ENCODE results near the gene MRPL53. TPM values are rescaled to one million over a fixed set of nuclear protein-coding genes. Genes with fewer than 3 reads are reported as not detected.
"Not testable (repeated sequence)": the region's sequence is repeated elsewhere in the genome, so short reads cannot be mapped to it uniquely, and the experiment has no call there.

The MRPL53 gene
- total RNA-seq, 1 donor from 2014 or later, result 81.3 TPM

GRCh38 chr2:74481431-74481830 is 9.0 kb upstream of the MRPL53 start:
- Histone ChIP-seq H3K27me3 (ENCODE audit: low read depth) (no peaks in the 10 kb centered on the region), H3K27ac (peak overlapping the region; percentile 92), H3K36me3 (peaks cover 42% of the 10 kb centered on the region), H3K4me1 (peaks cover 41% of the 10 kb centered on the region), H3K4me3 (peak overlapping the region; percentile 98), H3K9me3 (no peaks in the 10 kb centered on the region)
- no peak for DNase-seq
- TF ChIP-seq CTCF (IDR thresholded peaks at IDR 0.05), result no peak
- no peak for ATAC-seq
- intact Hi-C loops (cut with DNase I), result no loop called here

DNA sequence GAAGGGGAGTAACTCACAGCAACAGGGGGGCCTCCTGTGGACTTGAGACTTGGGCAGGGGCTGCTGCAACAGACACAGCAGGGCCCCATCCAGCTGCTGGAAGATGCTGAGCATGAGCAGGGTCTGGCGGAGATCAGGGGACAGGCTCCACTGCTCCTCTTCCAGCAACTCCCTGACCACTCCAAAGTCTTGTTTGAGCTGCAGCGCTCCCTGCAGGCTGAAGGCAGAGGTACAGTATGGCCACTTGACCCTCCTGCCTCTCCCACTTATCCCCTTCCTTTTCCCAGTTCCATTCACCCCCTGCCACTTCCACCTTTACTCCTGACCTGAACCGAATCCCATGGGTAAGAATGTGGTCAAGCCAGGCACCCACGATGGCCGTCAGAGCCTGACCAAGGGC is 2.4 kb upstream of the MRPL53 start:
- intact Hi-C loops (cut with DNase I), result no loop called here
- no peaks in the 10 kb centered on the region for H3K27me3 ChIP-seq (ENCODE audit: low read depth)
- no peak overlapping the region for H3K27ac ChIP-seq
- H3K4me1 ChIP-seq, result peaks cover 29% of the 10 kb centered on the region
- TF ChIP-seq CTCF (IDR thresholded peaks at IDR 0.05), result no peak
- H3K9me3 ChIP-seq, result no peaks in the 10 kb centered on the region
- peaks cover 38% of the 10 kb centered on the region for H3K36me3 ChIP-seq
- no peak for ATAC-seq
- no peak overlapping the region for H3K4me3 ChIP-seq
- no peak for DNase-seq

DNA sequence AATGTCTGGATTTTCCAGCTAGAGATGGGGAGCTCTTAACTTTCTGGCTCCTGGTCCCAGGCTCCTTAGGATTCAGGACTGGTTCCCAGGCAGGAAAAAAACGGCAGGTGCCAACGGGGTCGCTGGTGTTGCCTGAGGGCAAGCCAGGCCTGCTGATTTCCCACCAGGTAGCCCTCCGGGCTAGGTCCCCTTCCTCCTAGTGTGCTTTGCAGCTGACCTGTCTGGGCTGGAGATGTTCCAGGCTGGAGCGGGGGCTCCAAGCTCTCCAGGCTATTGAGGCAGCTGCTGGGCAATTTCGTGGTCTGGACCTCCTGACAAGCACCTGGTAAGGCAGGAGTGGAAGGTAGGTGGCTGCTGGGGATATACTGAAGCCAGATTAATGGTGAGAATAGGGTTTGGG is 2.0 kb upstream of the MRPL53 start:
- intact Hi-C loops (cut with DNase I), result no loop called here
- no peak for ATAC-seq
- no peak overlapping the region for H3K4me3 ChIP-seq
- H3K27ac ChIP-seq, result no peak overlapping the region
- DNase-seq, result no peak
- H3K9me3 ChIP-seq, result no peaks in the 10 kb centered on the region
- no peaks in the 10 kb centered on the region for H3K27me3 ChIP-seq (ENCODE audit: low read depth)
- H3K36me3 ChIP-seq, result peaks cover 36% of the 10 kb centered on the region
- no peak for TF ChIP-seq CTCF (IDR thresholded peaks at IDR 0.05)
- H3K4me1 ChIP-seq, result peaks cover 29% of the 10 kb centered on the region

DNA sequence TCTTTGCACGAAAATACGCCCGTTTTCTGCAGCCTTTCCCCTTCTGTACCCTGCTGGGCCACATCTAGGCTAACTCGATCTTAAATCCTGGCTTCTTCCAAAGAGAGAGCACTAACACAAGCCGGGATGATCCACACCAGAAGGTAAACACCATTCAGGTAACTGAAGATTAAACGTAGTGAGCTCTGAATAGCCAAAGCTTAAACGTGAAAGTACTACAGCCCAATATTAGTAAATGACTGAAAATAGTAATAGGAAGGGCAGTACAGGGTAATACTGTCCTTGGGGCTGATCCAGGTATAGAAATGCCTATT is 422 bp upstream of the MRPL53 start:
- no peak for TF ChIP-seq CTCF (IDR thresholded peaks at IDR 0.05)
- intact Hi-C loops (cut with DNase I), result no loop called here
- Histone ChIP-seq H3K4me1 (peaks cover 29% of the 10 kb centered on the region), H3K4me3 (peak overlapping the region; percentile 81), H3K27ac (peak overlapping the region; percentile 88), H3K9me3 (no peaks in the 10 kb centered on the region), H3K27me3 (ENCODE audit: low read depth) (no peaks in the 10 kb centered on the region), H3K36me3 (peaks cover 30% of the 10 kb centered on the region)
- peak in 1 of 2 donors; percentile 3 for ATAC-seq
- no peak for DNase-seq

DNA sequence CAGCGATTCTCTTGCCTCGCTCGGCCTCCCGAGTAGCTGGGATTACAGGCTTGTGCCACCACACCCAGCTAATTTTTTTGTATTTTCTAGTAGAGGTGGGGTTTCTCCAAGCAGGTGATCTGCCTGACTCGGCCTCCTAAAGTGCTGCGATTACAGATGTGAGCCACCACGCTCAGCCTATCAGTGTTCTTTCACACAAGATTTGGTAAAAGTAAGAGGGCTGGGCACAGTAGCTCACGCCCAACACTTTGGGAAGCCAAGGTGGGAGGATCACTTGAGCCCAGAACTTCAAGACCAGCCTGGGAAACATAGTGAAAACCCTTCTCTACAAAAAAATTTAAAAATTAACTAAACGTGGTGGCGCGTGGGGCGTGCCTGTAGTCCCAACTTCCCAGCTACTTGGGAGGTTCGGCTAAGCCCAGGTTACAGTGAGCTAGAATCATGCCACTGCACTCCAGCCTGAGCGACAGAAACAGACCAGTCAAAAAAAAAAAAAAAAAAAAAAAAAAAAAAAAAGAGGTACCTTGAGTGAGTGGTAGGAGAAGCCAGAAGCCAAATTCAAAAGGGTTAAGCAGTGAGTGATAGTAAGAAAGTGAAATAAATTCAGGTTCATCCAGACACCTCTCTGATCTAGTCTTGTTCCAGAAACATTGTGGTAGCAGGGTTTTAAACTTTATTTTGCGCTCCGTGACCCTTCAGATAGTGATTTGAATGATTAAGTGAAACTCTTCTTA is 981 bp downstream of the MRPL53 start:
- ATAC-seq, result no peak
- H3K27me3 ChIP-seq (ENCODE audit: low read depth), result no peaks in the 10 kb centered on the region
- TF ChIP-seq CTCF (IDR thresholded peaks at IDR 0.05), result no peak
- H3K27ac ChIP-seq, result peak overlapping the region; percentile 88
- peak overlapping the region; percentile 81 for H3K4me3 ChIP-seq
- H3K4me1 ChIP-seq, result peaks cover 19% of the 10 kb centered on the region
- H3K36me3 ChIP-seq, result peaks cover 22% of the 10 kb centered on the region
- no peak for DNase-seq
- intact Hi-C loops (cut with DNase I), result no loop called here
- H3K9me3 ChIP-seq, result no peaks in the 10 kb centered on the region

DNA sequence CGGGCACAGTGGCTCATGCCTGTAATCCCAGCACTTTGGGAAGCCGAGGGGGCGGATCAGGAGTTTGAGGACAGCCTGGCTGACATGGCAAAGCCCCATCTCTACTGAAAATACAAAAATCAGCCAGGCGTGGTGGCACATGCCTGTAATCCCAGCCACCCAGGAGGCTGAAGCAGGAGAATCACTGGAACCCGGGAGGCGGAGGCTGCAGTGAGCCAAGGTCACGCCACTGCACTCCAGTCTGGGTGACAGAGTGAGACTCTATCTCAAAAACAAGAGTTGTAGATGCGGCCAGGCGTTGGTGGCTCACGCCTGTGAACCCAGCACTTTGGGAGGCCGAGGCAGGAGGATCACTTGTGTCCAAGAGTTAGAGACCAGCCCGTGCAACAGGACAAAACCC is 1.7 kb downstream of the MRPL53 start:
- H3K27me3 ChIP-seq (ENCODE audit: low read depth); intact Hi-C loops (cut with DNase I); H3K4me3 ChIP-seq; ATAC-seq; DNase-seq; H3K27ac ChIP-seq; H3K9me3 ChIP-seq: not testable (repeated sequence)
- Histone ChIP-seq H3K36me3 (peaks cover 18% of the 10 kb centered on the region), H3K4me1 (peaks cover 25% of the 10 kb centered on the region)
